Measurements from ENCODE around the gene SORL1.

SORL1 gene

DNA sequence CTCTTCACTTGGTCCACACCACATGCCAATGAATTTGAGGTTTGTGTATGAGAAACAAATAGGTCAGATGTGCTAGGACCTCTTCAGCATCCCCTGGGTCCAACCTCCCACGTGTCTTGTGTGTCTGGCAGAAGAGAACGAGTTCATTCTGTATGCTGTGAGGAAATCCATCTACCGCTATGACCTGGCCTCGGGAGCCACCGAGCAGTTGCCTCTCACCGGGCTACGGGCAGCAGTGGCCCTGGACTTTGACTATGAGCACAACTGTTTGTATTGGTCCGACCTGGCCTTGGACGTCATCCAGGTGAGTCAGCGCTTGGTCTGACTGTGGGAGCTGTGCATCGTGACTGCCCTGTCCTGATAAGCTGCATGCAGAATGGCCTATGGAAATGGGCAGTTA lies 101.7 kb downstream of the SORL1 start:
- Histone ChIP-seq H3K9ac (no peak overlapping the region), H3K36me3 (ENCODE audit: insufficient read depth) (no peaks in the 10 kb centered on the region), H3K4me1 (ENCODE audit: low read depth, poor library complexity, severe bottlenecking) (no peaks in the 10 kb centered on the region), H2AFZ (ENCODE audit: low read depth) (no peak overlapping the region), H3K4me2 (no peak overlapping the region), H3K27ac (no peak overlapping the region), H3K4me3 (IDR thresholded peaks at IDR 0.05; ENCODE audit: insufficient read depth, low read depth, low read length) (no peak overlapping the region), H4K20me1 (ENCODE audit: insufficient read depth) (no peaks in the 10 kb centered on the region), H3K27me3 (ENCODE audit: insufficient read depth, low read depth) (no peaks in the 10 kb centered on the region), H3K79me2 (ENCODE audit: insufficient read depth, low read depth) (no peaks in the 10 kb centered on the region)
- TF ChIP-seq, protein P1, sequence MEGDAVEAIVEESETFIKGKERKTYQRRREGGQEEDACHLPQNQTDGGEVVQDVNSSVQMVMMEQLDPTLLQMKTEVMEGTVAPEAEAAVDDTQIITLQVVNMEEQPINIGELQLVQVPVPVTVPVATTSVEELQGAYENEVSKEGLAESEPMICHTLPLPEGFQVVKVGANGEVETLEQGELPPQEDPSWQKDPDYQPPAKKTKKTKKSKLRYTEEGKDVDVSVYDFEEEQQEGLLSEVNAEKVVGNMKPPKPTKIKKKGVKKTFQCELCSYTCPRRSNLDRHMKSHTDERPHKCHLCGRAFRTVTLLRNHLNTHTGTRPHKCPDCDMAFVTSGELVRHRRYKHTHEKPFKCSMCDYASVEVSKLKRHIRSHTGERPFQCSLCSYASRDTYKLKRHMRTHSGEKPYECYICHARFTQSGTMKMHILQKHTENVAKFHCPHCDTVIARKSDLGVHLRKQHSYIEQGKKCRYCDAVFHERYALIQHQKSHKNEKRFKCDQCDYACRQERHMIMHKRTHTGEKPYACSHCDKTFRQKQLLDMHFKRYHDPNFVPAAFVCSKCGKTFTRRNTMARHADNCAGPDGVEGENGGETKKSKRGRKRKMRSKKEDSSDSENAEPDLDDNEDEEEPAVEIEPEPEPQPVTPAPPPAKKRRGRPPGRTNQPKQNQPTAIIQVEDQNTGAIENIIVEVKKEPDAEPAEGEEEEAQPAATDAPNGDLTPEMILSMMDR (conservative IDR thresholded peaks at IDR 0.05; ENCODE audit: low read depth, low read length): no peak

DNA sequence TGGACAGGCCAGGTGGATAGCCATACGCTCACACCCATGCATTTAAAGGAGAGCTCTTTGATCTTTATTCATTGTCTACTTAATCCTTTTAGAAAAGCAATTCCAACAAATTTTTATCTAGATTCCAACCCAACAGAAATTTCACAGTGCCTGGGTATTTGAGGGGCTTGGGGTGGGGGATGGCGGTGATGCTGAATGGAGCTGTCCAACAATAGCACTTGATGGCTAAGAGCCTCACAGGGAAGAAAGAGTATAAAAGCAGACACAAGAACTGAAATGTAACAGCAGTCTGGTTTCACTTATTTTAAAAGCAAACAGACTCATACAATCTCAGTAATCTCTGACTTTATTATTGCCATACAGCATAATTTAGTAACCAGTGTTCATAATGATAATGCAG lies 102.4 kb downstream of the SORL1 start:
- TF ChIP-seq, protein P1 (conservative IDR thresholded peaks at IDR 0.05; ENCODE audit: low read depth, low read length): no peak
- H4K20me1 ChIP-seq (ENCODE audit: insufficient read depth): no peaks in the 10 kb centered on the region
- H2AFZ ChIP-seq (ENCODE audit: low read depth): no peak overlapping the region
- H3K27ac ChIP-seq: no peak overlapping the region
- no peaks in the 10 kb centered on the region for H3K79me2 ChIP-seq (ENCODE audit: insufficient read depth, low read depth)
- H3K27me3 ChIP-seq (ENCODE audit: insufficient read depth, low read depth): no peaks in the 10 kb centered on the region
- H3K4me3 ChIP-seq (IDR thresholded peaks at IDR 0.05; ENCODE audit: insufficient read depth, low read depth, low read length): no peak overlapping the region
- H3K36me3 ChIP-seq (ENCODE audit: insufficient read depth): no peaks in the 10 kb centered on the region
- H3K4me2 ChIP-seq: no peak overlapping the region
- H3K4me1 ChIP-seq (ENCODE audit: low read depth, poor library complexity, severe bottlenecking): no peaks in the 10 kb centered on the region
- H3K9ac ChIP-seq: no peak overlapping the region

DNA sequence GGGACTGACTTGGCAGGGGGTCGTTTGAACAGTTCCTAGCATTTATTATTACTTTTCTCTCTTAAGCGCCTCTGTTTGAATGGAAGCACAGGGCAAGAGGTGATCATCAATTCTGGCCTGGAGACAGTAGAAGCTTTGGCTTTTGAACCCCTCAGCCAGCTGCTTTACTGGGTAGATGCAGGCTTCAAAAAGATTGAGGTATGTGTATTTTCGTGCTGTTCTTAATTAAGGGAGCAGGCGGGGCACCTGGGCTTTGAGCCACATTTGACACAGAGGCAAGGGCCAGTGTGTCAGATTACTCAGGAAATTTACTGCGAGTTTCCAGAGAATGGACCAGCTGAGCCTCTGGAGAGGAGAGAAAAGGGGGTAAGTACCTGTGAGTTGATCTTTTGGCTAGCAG lies 103.0 kb downstream of the SORL1 start:
- no peak overlapping the region for H2AFZ ChIP-seq (ENCODE audit: low read depth)
- H3K4me3 ChIP-seq (IDR thresholded peaks at IDR 0.05; ENCODE audit: insufficient read depth, low read depth, low read length): no peak overlapping the region
- no peaks in the 10 kb centered on the region for H3K27me3 ChIP-seq (ENCODE audit: insufficient read depth, low read depth)
- no peaks in the 10 kb centered on the region for H4K20me1 ChIP-seq (ENCODE audit: insufficient read depth)
- no peaks in the 10 kb centered on the region for H3K36me3 ChIP-seq (ENCODE audit: insufficient read depth)
- TF ChIP-seq, protein P1 (conservative IDR thresholded peaks at IDR 0.05; ENCODE audit: low read depth, low read length): no peak
- H3K4me2 ChIP-seq: no peak overlapping the region
- H3K79me2 ChIP-seq (ENCODE audit: insufficient read depth, low read depth): no peaks in the 10 kb centered on the region
- H3K4me1 ChIP-seq (ENCODE audit: low read depth, poor library complexity, severe bottlenecking): no peaks in the 10 kb centered on the region
- no peak overlapping the region for H3K27ac ChIP-seq
- H3K9ac ChIP-seq: no peak overlapping the region

DNA sequence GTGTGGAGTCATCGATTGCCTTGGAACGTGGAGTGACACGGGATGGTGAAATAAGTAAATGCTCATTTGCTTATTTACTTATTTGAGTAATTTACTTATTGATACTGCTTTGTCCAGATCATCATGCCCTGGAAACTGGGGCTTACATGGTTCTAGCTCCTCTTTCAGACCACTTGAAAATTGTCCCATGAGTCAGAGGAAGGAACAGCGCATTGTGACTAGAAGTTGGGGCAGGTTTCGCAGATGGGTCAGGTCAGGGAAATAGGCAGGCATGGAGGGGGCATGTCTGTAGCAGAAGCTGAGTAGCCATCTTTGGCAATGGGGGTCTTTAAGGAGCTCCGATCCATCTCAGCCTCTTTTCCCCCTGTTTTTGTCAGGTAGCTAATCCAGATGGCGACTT lies 104.8 kb downstream of the SORL1 start:
- TF ChIP-seq, protein P1 (conservative IDR thresholded peaks at IDR 0.05; ENCODE audit: low read depth, low read length): no peak
- Histone ChIP-seq H3K79me2 (ENCODE audit: insufficient read depth, low read depth) (no peaks in the 10 kb centered on the region), H3K27ac (no peak overlapping the region), H3K36me3 (ENCODE audit: insufficient read depth) (no peaks in the 10 kb centered on the region), H3K27me3 (ENCODE audit: insufficient read depth, low read depth) (no peaks in the 10 kb centered on the region), H3K4me3 (IDR thresholded peaks at IDR 0.05; ENCODE audit: insufficient read depth, low read depth, low read length) (no peak overlapping the region), H3K4me2 (no peak overlapping the region), H3K4me1 (ENCODE audit: low read depth, poor library complexity, severe bottlenecking) (no peaks in the 10 kb centered on the region), H2AFZ (ENCODE audit: low read depth) (no peak overlapping the region), H3K9ac (no peak overlapping the region), H4K20me1 (ENCODE audit: insufficient read depth) (no peaks in the 10 kb centered on the region)

DNA sequence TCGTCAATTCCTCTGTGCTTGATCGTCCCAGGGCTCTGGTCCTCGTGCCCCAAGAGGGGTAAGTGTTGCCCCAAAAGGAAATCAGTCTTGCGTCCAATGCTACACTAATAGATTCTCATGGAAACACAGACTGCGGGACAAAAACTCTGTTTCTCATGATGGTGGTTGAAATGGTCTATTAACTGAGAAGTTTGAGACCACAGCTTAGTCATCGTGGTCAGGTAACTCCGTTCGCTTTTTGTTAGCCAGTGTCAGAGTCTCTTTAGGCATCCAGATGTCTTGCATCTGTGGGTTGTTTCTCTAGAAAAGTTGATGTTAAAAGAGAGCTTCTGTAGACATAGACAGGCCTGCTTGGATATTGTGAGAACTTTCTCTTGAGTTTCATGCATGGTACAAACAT lies 105.2 kb downstream of the SORL1 start:
- Histone ChIP-seq H3K4me1 (ENCODE audit: low read depth, poor library complexity, severe bottlenecking) (no peaks in the 10 kb centered on the region), H3K36me3 (ENCODE audit: insufficient read depth) (no peaks in the 10 kb centered on the region), H3K79me2 (ENCODE audit: insufficient read depth, low read depth) (no peaks in the 10 kb centered on the region), H3K9ac (no peak overlapping the region), H3K27ac (no peak overlapping the region), H3K4me3 (IDR thresholded peaks at IDR 0.05; ENCODE audit: insufficient read depth, low read depth, low read length) (no peak overlapping the region), H3K27me3 (ENCODE audit: insufficient read depth, low read depth) (no peaks in the 10 kb centered on the region), H3K4me2 (no peak overlapping the region), H2AFZ (ENCODE audit: low read depth) (no peak overlapping the region), H4K20me1 (ENCODE audit: insufficient read depth) (no peaks in the 10 kb centered on the region)
- TF ChIP-seq, protein P1 (conservative IDR thresholded peaks at IDR 0.05; ENCODE audit: low read depth, low read length): no peak
